Measurements from ENCODE around the gene FOXC2.

FOXC2 gene

DNA sequence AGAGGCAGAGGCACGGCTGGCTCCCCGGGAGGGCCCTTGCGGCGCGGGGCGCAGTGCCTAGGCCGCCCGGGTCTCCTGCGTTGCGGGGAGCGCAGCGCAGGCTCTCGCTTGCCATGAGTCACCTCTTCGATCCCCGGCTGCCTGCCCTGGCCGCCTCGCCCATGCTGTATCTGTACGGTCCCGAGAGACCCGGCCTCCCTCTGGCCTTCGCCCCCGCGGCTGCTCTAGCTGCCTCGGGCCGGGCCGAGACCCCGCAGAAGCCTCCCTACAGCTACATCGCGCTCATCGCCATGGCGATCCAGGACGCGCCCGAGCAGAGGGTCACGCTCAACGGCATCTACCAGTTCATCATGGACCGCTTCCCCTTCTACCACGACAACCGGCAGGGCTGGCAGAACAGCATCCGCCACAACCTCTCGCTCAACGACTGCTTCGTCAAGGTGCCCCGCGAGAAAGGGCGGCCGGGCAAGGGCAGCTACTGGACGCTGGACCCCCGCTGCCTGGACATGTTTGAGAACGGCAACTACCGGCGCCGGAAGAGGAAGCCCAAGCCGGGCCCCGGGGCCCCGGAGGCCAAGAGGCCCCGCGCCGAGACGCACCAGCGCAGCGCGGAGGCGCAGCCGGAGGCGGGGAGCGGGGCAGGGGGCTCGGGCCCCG, 12.1 kb downstream of the FOXC2 start:
- peak overlapping the region; percentile 68 to 74 for H3K27ac ChIP-seq (ENCODE audit: low read depth in 2 of 2, low read length in 2 of 2)
- no peaks in the 10 kb centered on the region for H3K36me3 ChIP-seq (ENCODE audit: control insufficient read depth in 2 of 2, insufficient read depth in 2 of 2, low read length in 2 of 2)
- peak overlapping the region; percentile 59 to 60 for H3K9ac ChIP-seq (ENCODE audit: low read depth in 1 of 2, low read length in 2 of 2)
- H3K9me3 ChIP-seq (ENCODE audit: control insufficient read depth in 2 of 2, low read length in 2 of 2) = no peaks in the 10 kb centered on the region
- H3K4me1 ChIP-seq (ENCODE audit: control insufficient read depth in 2 of 2, insufficient read depth in 2 of 2, low read length in 2 of 2) = peaks cover 0 to 4% of the 10 kb centered on the region in 2 donors
- peak overlapping the region; percentile 31 to 43 for H3K4me3 ChIP-seq (ENCODE audit: low read length in 2 of 2)
- H3K27me3 ChIP-seq (ENCODE audit: control insufficient read depth in 2 of 2, insufficient read depth in 2 of 2, low read length in 2 of 2) = peaks cover 32 to 41% of the 10 kb centered on the region in 2 donors

- H3K4me3 ChIP-seq (ENCODE audit: low read length in 2 of 2) = peak overlapping the region; percentile 43 to 52
- H3K9ac ChIP-seq (ENCODE audit: low read depth in 1 of 2, low read length in 2 of 2) = peak overlapping the region in 1 of 2 donors; percentile 59
- H3K27ac ChIP-seq (ENCODE audit: low read depth in 2 of 2, low read length in 2 of 2) = peak overlapping the region; percentile 68 to 74
- peaks cover 0 to 4% of the 10 kb centered on the region in 2 donors for H3K4me1 ChIP-seq (ENCODE audit: control insufficient read depth in 2 of 2, insufficient read depth in 2 of 2, low read length in 2 of 2)
- no peaks in the 10 kb centered on the region for H3K9me3 ChIP-seq (ENCODE audit: control insufficient read depth in 2 of 2, low read length in 2 of 2)
- H3K36me3 ChIP-seq (ENCODE audit: control insufficient read depth in 2 of 2, insufficient read depth in 2 of 2, low read length in 2 of 2) = no peaks in the 10 kb centered on the region
- peaks cover 27 to 35% of the 10 kb centered on the region in 2 donors for H3K27me3 ChIP-seq (ENCODE audit: control insufficient read depth in 2 of 2, insufficient read depth in 2 of 2, low read length in 2 of 2)
These were observed 12.8 kb downstream of the FOXC2 start for GRCh38 chr16:86579268-86580062.

DNA sequence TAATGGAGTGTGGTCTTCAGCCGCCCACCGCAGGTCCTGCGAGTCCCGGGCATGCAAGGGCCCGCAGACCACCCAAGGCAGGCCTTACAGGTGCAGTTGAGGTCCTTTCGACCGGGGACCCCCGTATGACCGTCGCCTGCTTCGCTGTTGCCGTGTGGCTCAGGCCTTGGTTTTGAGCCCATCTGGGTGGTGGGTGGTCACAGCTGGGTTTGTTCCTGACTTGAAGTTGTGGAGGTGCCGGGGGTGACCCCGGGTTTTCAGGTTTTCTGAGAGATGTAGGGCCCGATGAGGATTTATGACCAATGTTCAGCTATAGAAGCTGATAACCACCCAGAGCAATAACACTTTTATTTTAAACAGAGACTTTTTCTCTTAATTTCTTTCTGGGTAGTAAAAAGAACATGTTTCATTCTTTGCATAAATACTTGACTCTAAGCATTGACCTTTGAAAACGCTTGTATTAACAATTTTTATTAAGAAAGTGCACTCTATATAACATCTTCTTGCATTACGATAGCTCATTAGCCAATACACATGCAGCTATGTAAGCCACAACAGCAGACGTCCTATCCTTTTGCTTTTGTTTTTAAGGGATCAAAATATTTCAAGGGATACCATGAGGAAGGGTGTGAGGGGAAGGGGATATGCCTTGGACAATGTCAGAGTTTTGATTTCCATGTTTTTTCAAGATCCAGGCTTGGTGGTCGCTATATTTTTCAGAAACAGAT, 13.6 kb downstream of the FOXC2 start:
- Histone ChIP-seq H3K4me3 (ENCODE audit: low read length in 2 of 2) (peak overlapping the region; percentile 7 to 52), H3K27me3 (ENCODE audit: control insufficient read depth in 2 of 2, insufficient read depth in 2 of 2, low read length in 2 of 2) (peaks cover 26 to 33% of the 10 kb centered on the region in 2 donors), H3K36me3 (ENCODE audit: control insufficient read depth in 2 of 2, insufficient read depth in 2 of 2, low read length in 2 of 2) (no peaks in the 10 kb centered on the region), H3K9ac (ENCODE audit: low read depth in 1 of 2, low read length in 2 of 2) (peak overlapping the region in 1 of 2 donors; percentile 19), H3K9me3 (ENCODE audit: control insufficient read depth in 2 of 2, low read length in 2 of 2) (no peaks in the 10 kb centered on the region), H3K27ac (ENCODE audit: low read depth in 2 of 2, low read length in 2 of 2) (peak overlapping the region in 1 of 2 donors; percentile 3), H3K4me1 (ENCODE audit: control insufficient read depth in 2 of 2, insufficient read depth in 2 of 2, low read length in 2 of 2) (peaks cover 0 to 3% of the 10 kb centered on the region in 2 donors)

GRCh38 chr16:86580791-86581170, 14.2 kb downstream of the FOXC2 start:
- Histone ChIP-seq H3K4me1 (ENCODE audit: control insufficient read depth in 2 of 2, insufficient read depth in 2 of 2, low read length in 2 of 2) (no peaks in the 10 kb centered on the region), H3K4me3 (ENCODE audit: low read length in 2 of 2) (peak overlapping the region in 1 of 2 donors; percentile 52), H3K27me3 (ENCODE audit: control insufficient read depth in 2 of 2, insufficient read depth in 2 of 2, low read length in 2 of 2) (peaks cover 23 to 33% of the 10 kb centered on the region in 2 donors), H3K9me3 (ENCODE audit: control insufficient read depth in 2 of 2, low read length in 2 of 2) (no peaks in the 10 kb centered on the region), H3K36me3 (ENCODE audit: control insufficient read depth in 2 of 2, insufficient read depth in 2 of 2, low read length in 2 of 2) (no peaks in the 10 kb centered on the region), H3K27ac (ENCODE audit: low read depth in 2 of 2, low read length in 2 of 2) (peak overlapping the region in 1 of 2 donors; percentile 3), H3K9ac (ENCODE audit: low read depth in 1 of 2, low read length in 2 of 2) (no peak overlapping the region)

DNA sequence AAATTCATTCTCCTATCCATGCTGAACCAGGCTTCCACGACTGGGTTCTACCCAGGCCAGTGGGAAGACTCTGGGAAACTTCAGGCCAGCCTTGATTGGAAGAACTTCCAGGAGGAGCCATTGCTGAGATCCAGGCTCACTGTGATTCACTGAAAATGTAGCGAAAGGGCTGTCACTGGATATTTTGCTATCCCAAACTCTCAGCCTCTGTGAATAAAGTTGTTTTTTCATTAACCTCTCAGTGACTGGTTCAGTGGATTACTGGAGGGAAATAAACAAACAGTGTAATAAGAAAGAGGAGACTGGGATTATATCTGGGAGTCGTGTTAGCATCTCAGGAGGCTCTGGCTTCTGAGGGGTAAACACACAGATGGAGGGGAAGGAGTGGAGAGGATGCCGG, 14.8 kb downstream of the FOXC2 start:
- Histone ChIP-seq H3K4me1 (ENCODE audit: control insufficient read depth in 2 of 2, insufficient read depth in 2 of 2, low read length in 2 of 2) (no peaks in the 10 kb centered on the region), H3K9ac (ENCODE audit: low read depth in 1 of 2, low read length in 2 of 2) (no peak overlapping the region), H3K27me3 (ENCODE audit: control insufficient read depth in 2 of 2, insufficient read depth in 2 of 2, low read length in 2 of 2) (peaks cover 23 to 30% of the 10 kb centered on the region in 2 donors), H3K9me3 (ENCODE audit: control insufficient read depth in 2 of 2, low read length in 2 of 2) (no peaks in the 10 kb centered on the region), H3K27ac (ENCODE audit: low read depth in 2 of 2, low read length in 2 of 2) (no peak overlapping the region), H3K4me3 (ENCODE audit: low read length in 2 of 2) (peak overlapping the region in 1 of 2 donors; percentile 41), H3K36me3 (ENCODE audit: control insufficient read depth in 2 of 2, insufficient read depth in 2 of 2, low read length in 2 of 2) (no peaks in the 10 kb centered on the region)

- Histone ChIP-seq H3K4me1 (ENCODE audit: control insufficient read depth in 2 of 2, insufficient read depth in 2 of 2, low read length in 2 of 2) (no peaks in the 10 kb centered on the region), H3K9me3 (ENCODE audit: control insufficient read depth in 2 of 2, low read length in 2 of 2) (no peaks in the 10 kb centered on the region), H3K36me3 (ENCODE audit: control insufficient read depth in 2 of 2, insufficient read depth in 2 of 2, low read length in 2 of 2) (no peaks in the 10 kb centered on the region), H3K9ac (ENCODE audit: low read depth in 1 of 2, low read length in 2 of 2) (no peak overlapping the region), H3K4me3 (ENCODE audit: low read length in 2 of 2) (no peak overlapping the region), H3K27me3 (ENCODE audit: control insufficient read depth in 2 of 2, insufficient read depth in 2 of 2, low read length in 2 of 2) (peaks cover 4 to 8% of the 10 kb centered on the region in 2 donors), H3K27ac (ENCODE audit: low read depth in 2 of 2, low read length in 2 of 2) (no peak overlapping the region)
These were observed 17.5 kb downstream of the FOXC2 start for GRCh38 chr16:86584071-86584685.

DNA sequence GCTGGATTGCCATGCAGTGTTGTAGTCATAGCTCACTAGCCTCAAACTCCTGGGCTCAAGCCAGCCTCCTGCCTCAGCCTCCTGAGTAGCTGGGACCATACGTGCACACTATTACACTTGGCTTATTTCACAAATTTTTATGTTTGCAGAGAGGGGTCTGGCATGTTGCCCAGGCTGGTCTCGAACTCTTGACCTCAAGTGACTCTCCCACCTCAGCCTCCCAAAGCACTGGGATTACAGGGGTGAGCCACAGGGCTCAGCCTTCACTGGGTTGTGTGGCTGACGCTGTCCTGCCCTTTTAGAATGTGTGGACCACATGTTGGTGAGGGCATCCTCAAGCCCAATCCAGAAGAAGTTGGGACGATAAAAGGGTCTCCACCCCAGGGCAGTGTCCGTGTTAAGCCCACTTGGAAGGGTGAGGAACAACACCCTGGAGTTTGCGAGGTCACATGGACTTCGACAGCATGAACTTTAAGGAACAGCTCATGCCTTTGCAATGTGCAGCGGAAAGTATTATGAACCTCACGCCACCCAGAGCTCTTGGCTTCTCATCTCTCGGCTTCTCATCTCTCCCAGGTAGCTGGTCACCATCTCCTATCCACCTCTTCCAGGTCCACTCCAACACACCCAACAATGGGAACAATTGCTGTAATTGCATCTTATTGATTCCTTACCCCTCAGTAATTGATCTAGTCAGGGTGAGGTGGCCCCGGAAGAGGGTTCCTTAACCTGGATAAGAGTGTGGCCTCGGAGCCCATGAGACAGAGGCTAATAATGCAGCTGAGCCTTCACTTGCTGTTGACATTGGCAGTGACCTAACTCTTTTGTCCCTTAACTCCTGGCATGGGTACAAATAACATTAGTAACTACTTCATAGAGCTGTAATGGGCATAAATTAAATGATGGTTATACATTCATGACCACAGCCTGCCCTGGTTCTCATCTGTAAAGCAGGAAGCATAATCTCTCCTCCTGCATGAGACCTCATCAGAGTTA, 18.4 kb downstream of the FOXC2 start:
- H3K4me1 ChIP-seq (ENCODE audit: control insufficient read depth in 2 of 2, insufficient read depth in 2 of 2, low read length in 2 of 2) = no peaks in the 10 kb centered on the region
- no peaks in the 10 kb centered on the region for H3K36me3 ChIP-seq (ENCODE audit: control insufficient read depth in 2 of 2, insufficient read depth in 2 of 2, low read length in 2 of 2)
- H3K27me3 ChIP-seq (ENCODE audit: control insufficient read depth in 2 of 2, insufficient read depth in 2 of 2, low read length in 2 of 2) = peaks cover 0 to 5% of the 10 kb centered on the region in 2 donors
- H3K4me3 ChIP-seq (ENCODE audit: low read length in 2 of 2) = no peak overlapping the region
- no peak overlapping the region for H3K9ac ChIP-seq (ENCODE audit: low read depth in 1 of 2, low read length in 2 of 2)
- H3K27ac ChIP-seq (ENCODE audit: low read depth in 2 of 2, low read length in 2 of 2) = peak overlapping the region; percentile 9 to 62
- no peaks in the 10 kb centered on the region for H3K9me3 ChIP-seq (ENCODE audit: control insufficient read depth in 2 of 2, low read length in 2 of 2)

- H3K4me1 ChIP-seq (ENCODE audit: control insufficient read depth in 2 of 2, insufficient read depth in 2 of 2, low read length in 2 of 2) = no peaks in the 10 kb centered on the region
- H3K9me3 ChIP-seq (ENCODE audit: control insufficient read depth in 2 of 2, low read length in 2 of 2) = no peaks in the 10 kb centered on the region
- no peaks in the 10 kb centered on the region for H3K36me3 ChIP-seq (ENCODE audit: control insufficient read depth in 2 of 2, insufficient read depth in 2 of 2, low read length in 2 of 2)
- H3K27ac ChIP-seq (ENCODE audit: low read depth in 2 of 2, low read length in 2 of 2) = peak overlapping the region; percentile 9 to 62
- H3K4me3 ChIP-seq (ENCODE audit: low read length in 2 of 2) = no peak overlapping the region
- no peak overlapping the region for H3K9ac ChIP-seq (ENCODE audit: low read depth in 1 of 2, low read length in 2 of 2)
- no peaks in the 10 kb centered on the region for H3K27me3 ChIP-seq (ENCODE audit: control insufficient read depth in 2 of 2, insufficient read depth in 2 of 2, low read length in 2 of 2)
These were observed 19.4 kb downstream of the FOXC2 start for GRCh38 chr16:86585821-86586611.

Data from mucosa of rectum (tissue), 2 donors.